Measurements from ENCODE around the gene GOLGA8H.
"Not testable (repeated sequence)": the region's sequence is repeated elsewhere in the genome, so short reads cannot be mapped to it uniquely, and the experiment has no call there.

GOLGA8H gene, protein sequence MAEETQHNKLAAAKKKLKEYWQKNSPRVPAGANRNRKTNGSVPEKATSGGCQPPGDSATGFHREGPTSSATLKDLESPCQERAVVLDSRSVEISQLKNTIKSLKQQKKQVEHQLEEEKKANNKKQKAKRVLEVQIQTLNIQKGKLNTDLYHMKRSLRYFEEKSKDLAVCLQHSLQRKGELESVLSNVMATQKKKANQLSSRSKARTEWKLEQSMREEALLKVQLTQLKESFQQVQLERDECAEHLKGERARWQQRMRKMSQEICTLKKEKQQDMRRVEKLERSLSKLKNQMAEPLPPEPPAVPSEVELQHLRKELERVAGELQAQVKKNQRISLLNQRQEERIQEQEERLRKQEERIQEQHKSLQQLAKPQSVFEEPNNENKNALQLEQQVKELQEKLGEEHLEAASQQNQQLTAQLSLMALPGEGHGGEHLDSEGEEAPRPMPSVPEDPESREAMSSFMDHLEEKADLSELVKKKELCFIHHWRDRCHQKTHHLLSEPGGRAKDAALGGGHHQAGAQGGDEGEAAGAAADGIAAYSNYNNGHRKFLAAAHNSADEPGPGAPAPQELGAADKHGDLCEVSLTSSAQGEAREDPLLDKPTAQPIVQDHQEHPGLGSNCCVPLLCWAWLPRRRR

DNA sequence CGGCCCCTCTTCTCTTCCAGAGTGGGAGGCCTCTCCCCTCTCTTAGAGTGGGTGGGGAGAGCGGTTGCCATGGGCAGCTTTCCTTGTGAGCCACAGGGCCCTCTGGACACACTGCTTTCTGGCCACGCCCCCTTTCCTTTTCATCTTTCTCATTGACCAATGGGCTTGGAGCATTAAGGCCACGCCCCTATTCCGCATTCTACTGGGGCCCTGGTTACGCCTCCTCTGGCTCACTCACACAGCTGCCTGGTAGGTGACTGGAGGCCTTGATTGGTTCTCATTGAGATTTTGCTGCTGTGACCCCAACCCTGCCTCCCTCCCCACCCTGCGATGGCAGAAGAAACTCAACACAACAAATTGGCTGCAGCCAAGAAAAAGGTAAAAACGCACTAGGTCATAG lies at the start of gene GOLGA8H:
GOLGA8H (plus strand) TSS at position 233 of the 400 bp plus-strand sequence; CDS start at position 331, 98 bp downstream.
- DNase-seq (ENCODE audit: low read depth), result not testable (repeated sequence)

- not testable (repeated sequence) for DNase-seq (ENCODE audit: low read depth)
Measured at GRCh38 chr15:30566949-30567348, 36.9 kb upstream of the GOLGA8H start.

DNA sequence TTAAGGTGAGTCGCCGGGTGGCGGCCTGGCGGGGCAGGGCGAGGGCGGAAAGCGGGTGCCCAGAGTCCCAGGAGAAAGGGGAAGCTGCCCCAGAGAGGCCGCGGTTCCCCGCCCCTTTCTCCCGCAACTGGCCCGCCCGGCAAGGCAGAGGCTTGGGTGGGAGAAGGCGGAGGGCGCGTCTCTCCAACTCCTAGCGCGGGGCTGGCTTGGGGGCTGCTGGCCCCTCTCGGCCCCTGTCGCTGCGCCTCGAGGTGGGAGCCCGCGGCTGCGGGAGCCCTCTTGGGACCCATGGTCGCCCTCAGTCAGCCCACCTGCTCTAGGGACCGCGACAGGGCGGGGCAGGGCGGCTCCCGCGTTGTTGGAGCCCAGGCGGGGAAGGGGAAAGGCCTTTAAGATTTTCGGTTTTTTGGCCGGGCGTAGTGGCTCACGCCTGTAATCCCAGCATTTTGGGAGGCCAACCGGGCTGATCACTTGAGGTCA lies 30.8 kb upstream of the GOLGA8H start:
- DNase-seq (ENCODE audit: low read depth), result not testable (repeated sequence)

- DNase-seq (ENCODE audit: low read depth), result not testable (repeated sequence)
Measured at GRCh38 chr15:30579394-30579970, 24.3 kb upstream of the GOLGA8H start.

GRCh38 chr15:30580716-30581115 lies 23.1 kb upstream of the GOLGA8H start:
- not testable (repeated sequence) for DNase-seq (ENCODE audit: low read depth)

- not testable (repeated sequence) for DNase-seq (ENCODE audit: low read depth)
Measured at GRCh38 chr15:30598953-30599352, 4.9 kb upstream of the GOLGA8H start.

DNA sequence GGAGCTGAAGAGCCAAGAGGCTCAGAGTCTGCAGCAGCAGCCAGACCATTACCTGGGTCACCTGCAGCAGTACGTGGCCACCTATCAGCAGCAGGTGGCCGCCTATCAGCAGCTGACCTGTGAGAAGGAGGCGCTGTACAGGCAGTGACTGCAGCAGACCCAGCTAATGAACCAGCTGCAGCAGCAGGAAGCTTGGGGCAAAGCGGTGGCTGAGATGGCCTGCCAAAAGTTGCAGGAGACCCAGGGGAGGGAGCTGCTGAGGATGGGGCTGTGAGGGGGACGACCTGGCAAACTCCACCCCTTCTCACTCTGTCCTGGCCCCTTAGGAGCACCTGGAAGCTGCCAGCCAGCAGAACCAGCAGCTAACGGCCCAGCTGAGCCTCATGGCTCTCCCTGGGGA lies 8.4 kb downstream of the GOLGA8H start:
- not testable (repeated sequence) for DNase-seq (ENCODE audit: low read depth)

GRCh38 chr15:30621342-30621741 lies 17.5 kb downstream of the GOLGA8H start:
- not testable (repeated sequence) for DNase-seq (ENCODE audit: low read depth)

DNA sequence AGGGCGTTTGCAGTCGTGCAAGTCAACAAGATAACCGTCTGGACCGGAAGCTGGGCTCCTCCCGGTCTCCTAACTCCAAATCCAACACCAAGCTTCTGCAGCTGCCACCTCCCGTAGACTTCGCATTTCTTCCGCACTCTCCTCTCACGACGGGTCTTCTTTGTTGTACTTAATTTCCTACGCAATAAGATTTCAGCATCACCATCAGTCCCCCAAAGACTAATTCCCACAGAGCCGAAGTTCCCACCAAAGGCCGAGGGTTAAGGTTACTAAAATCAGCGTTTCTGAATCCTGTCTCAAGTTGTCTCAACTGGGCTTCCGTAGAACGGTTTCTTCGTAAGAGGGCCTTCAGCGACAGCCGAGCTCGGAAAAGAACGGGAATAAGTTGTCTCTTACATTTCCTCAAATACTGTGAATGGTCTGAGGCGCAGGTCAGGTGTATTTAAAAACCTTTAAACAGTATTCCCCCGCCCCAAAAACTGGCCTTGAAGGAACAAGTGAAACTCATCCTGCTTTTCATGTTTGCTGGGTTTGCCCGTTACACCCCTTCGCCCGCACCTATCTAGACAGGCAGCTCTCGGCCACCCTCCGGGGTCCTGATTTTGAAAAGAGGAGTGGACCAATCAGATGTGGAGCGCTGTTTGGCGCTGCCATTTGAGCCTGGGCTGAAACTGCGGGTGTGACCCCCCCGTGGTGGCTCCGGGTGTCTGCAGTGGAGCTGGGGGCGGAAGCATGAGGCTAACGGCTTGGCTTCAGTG lies 21.8 kb downstream of the GOLGA8H start, which contains the start of gene ARHGAP11B:
ARHGAP11B (plus strand) TSS at position 693 of the 758 bp plus-strand sequence.
- peak; percentile 87 for DNase-seq (ENCODE audit: low read depth)

GRCh38 chr15:30626194-30626565 lies 22.4 kb downstream of the GOLGA8H start:
- DNase-seq (ENCODE audit: low read depth), result not testable (repeated sequence)

- DNase-seq (ENCODE audit: low read depth), result not testable (repeated sequence)
Measured at GRCh38 chr15:30626632-30627031, 22.8 kb downstream of the GOLGA8H start.

DNA sequence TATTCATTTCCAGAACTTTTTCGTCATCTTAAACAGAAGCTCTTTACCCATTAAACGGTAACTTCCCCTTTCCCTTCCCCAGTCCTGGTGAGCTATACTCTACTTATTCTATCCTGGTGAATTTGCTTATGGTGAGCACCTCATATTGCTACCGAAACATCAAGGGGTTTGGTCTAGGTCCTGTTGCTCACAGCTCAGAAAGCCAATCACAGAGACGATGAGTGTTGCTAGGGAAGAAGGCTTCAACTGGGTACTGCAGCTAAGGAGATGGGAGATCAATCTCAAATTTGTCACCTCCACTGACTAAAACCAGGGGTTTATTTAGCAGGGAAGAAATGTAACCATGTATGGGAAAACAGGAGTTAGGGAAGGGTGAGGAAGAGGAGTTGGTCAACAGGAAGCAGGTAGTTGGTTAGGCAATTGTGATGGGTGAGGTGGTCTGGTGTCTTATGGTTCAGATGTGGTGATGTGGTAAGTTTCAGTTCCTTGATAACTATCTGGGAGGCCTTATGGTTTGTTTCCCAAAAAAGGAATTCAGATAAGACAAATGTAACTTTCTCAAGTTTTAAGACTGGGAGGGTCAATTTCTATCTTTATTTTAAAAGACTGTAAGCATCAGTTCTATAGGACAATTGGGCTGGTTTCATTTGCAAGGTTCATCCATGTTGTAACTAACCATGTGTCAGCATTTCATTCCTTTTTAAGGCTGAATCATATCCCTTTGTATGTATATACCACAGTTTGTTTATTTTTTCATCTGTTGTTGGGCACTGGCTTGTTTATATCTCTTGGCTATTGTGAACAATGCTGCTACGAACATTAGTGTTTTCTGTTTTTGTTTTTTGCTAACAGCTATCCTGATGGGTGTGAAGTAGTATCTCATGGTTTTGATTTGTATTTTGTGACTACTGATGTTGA lies 46.4 kb downstream of the GOLGA8H start:
- DNase-seq (ENCODE audit: low read depth), result no peak

DNA sequence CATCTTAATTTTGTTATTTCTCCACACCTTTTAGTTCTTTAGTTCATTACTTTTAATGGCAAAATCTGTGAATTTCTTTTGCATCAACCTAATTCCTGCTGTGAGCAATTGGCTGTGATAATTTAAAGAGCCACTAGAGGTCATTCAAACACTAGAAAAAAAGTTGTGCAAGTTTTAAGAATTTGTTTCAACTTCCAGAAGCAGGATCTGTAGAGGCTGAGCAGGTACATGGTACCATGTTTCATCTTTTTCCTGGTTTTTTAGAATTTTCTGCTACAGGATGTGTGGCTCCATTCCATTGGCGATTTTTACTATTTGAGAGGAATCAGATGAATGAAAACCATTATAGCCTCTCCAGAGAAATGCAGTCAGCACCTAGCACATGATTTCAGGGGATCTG lies 57.3 kb downstream of the GOLGA8H start:
- DNase-seq (ENCODE audit: low read depth), result not testable (repeated sequence)

Measured in activated T-helper 1 cell treated with Interleukin-2 at 50 U/mL for 16 hours (primary cell).